SK-N-SH treated with all-trans-retinoic acid at 6 μM for 48 hours (cell line): Measurements from ENCODE around the gene PPP1R13B.

Experiments used
- ATAC-seq: fragments of 200-7000 bp; cut with Tn5 transposase; 3 replicates; pipeline ENCODE4 v1.9.1; 2020; ENCODE audit warnings: mild to moderate bottlenecking, moderate library complexity
- ARNTL ChIP-seq: fragments of 450-650 bp; formaldehyde crosslinking; IDR thresholded peaks from 2 replicates; pipeline ENCODE4 v1.5.0; 2020; ENCODE audit warnings: low read depth, mild to moderate bottlenecking, moderate library complexity, borderline replicate concordance
- BACH2 ChIP-seq: fragments of 250-450 bp; sonication (Bioruptor Pico); IDR thresholded peaks from 2 replicates; pipeline ENCODE4 v1.9.0; 2021; ENCODE audit warnings: mild to moderate bottlenecking, borderline replicate concordance
- CSDC2 ChIP-seq: fragments of 250-450 bp; sonication (Bioruptor Pico); IDR thresholded peaks from 2 replicates; pipeline ENCODE4 v1.5.0; 2020; ENCODE audit warnings: mild to moderate bottlenecking, moderate library complexity
- ESRRG ChIP-seq: fragments of 250-450 bp; sonication (Bioruptor Pico); IDR thresholded peaks from 2 replicates; pipeline ENCODE4 v1.6.1; 2021; ENCODE audit warnings: mild to moderate bottlenecking
- GLIS3 ChIP-seq: fragments of 250-450 bp; sonication (Bioruptor Pico); IDR thresholded peaks from 2 replicates; pipeline ENCODE4 v1.5.0; 2020; ENCODE audit warnings: mild to moderate bottlenecking, moderate library complexity
- ISL1 ChIP-seq: fragments of 250-450 bp; sonication (Bioruptor Pico); IDR thresholded peaks from 2 replicates; pipeline ENCODE4 v2.1.2; 2022; ENCODE audit warnings: mild to moderate bottlenecking, moderate library complexity
- OSR1 ChIP-seq: fragments of 250-450 bp; sonication (Bioruptor Pico); IDR thresholded peaks from 2 replicates; pipeline ENCODE4 v1.8.0; 2022; ENCODE audit warnings: moderate library complexity, mild to moderate bottlenecking, inconsistent platforms
- PATZ1 ChIP-seq: fragments of 250-450 bp; sonication (Bioruptor Pico); IDR thresholded peaks from 2 replicates; pipeline ENCODE4 v1.8.0; 2020; ENCODE audit warnings: mild to moderate bottlenecking, moderate library complexity, borderline replicate concordance
- POU6F1 ChIP-seq: fragments of 250-450 bp; sonication (Bioruptor Pico); IDR thresholded peaks from 2 replicates; pipeline ENCODE4 v1.8.0; 2021; ENCODE audit warnings: low read depth, mild to moderate bottlenecking, moderate library complexity, borderline replicate concordance
- PPARA ChIP-seq: fragments of 250-450 bp; sonication (Bioruptor Pico); IDR thresholded peaks from 2 replicates; pipeline ENCODE4 v1.5.0; 2020; ENCODE audit warnings: mild to moderate bottlenecking, borderline replicate concordance
- RARB ChIP-seq: fragments of 250-450 bp; sonication (Bioruptor Pico); IDR thresholded peaks from 2 replicates; pipeline ENCODE4 v1.8.0; 2021; ENCODE audit warnings: mild to moderate bottlenecking, moderate library complexity
- SNAI2 ChIP-seq: fragments of 250-450 bp; sonication (Bioruptor Pico); IDR thresholded peaks from 2 replicates; pipeline ENCODE4 v1.5.0; 2020; ENCODE audit warnings: mild to moderate bottlenecking, moderate library complexity
- TOX ChIP-seq: fragments of 250-450 bp; sonication (Bioruptor Pico); IDR thresholded peaks from 2 replicates; pipeline ENCODE4 v1.8.0; 2021; ENCODE audit warnings: mild to moderate bottlenecking, moderate library complexity, borderline replicate concordance
- TSHZ2 ChIP-seq: fragments of 250-450 bp; sonication (Bioruptor Pico); IDR thresholded peaks from 2 replicates; pipeline ENCODE4 v1.5.0; 2020; ENCODE audit warnings: mild to moderate bottlenecking, moderate library complexity
- ZFP3 ChIP-seq: fragments of 250-450 bp; sonication (Bioruptor Pico); IDR thresholded peaks from 2 replicates; pipeline ENCODE4 v1.5.0; 2020; ENCODE audit warnings: mild to moderate bottlenecking, moderate library complexity
- ZFP30 ChIP-seq: fragments of 450-650 bp; formaldehyde crosslinking; IDR thresholded peaks from 2 replicates; pipeline ENCODE4 v1.5.0; 2022; ENCODE audit warnings: mild to moderate bottlenecking, moderate library complexity
- ZNF565 ChIP-seq: fragments of 450-650 bp; formaldehyde crosslinking; conservative IDR thresholded peaks from 2 replicates; pipeline ENCODE4 v1.5.0; 2020; ENCODE audit warnings: low read depth, mild to moderate bottlenecking, moderate library complexity
- ZNF70 ChIP-seq: fragments of 450-650 bp; formaldehyde crosslinking; IDR thresholded peaks from 2 replicates; pipeline ENCODE4 v1.5.0; 2020; ENCODE audit warnings: mild to moderate bottlenecking, moderate library complexity
- ZNF8 ChIP-seq: fragments of 450-650 bp; formaldehyde crosslinking; IDR thresholded peaks from 2 replicates; pipeline ENCODE4 v1.5.0; 2020; ENCODE audit warnings: mild to moderate bottlenecking, moderate library complexity
- TF ChIP-seq, protein P1 (sequence below): fragments of 250-450 bp; sonication (Bioruptor Pico); IDR thresholded peaks from 2 replicates; pipeline ENCODE4 v1.5.1; 2020; ENCODE audit warnings: low read depth, mild to moderate bottlenecking, moderate library complexity
- TF ChIP-seq, protein P2 (sequence below): fragments of 250-450 bp; sonication (Bioruptor Pico); IDR thresholded peaks from 2 replicates; pipeline ENCODE4 v1.5.1; 2021; ENCODE audit warnings: mild to moderate bottlenecking, moderate library complexity

PPP1R13B gene

DNA sequence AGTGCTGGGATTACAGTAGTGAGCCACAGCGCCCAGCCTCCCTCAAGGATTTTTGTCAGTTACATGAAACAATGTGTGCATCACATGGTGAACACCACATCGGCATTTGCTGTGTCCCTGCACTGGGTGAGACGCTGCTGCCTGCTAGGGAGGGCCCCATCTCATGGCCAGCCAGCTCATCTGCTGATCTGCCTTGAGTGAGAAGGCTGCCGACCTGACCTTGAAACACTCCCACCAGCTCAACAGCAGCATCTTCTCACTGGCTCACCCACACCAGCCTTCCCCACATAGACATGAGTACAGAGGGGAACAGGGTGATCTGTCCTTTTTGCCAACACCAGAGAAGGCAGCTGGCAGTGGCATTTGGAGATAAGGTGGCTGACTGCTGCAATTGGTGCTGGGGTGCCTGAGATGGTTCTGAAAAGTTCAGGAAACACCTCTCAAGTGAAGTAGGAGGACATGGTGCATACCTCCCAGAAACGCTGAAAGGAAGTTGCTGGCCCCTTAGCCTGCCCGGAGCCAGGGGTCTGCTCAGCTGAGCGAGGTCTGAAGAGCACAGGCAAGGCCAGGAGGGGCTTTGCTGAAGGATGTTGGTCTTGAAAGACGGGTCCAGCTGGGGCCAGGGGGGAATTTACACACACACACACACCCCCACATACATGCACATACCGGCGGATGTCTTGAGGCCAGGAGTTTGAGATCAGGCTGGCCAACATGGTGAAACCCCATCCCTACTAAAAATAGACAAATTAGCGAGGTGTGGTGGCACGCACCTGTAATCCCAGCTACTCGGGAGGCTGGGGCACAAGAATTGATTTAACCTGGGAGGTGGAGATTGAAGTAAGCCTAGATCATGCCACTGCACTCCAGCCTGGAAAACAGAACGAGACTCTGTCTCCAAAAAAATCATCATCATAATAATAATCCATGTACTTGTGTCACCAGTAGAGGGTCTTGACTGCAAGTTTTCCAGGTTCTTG lies 14.3 kb upstream of the PPP1R13B start:
- ATAC-seq, result no peak
- TF ChIP-seq, protein P1, sequence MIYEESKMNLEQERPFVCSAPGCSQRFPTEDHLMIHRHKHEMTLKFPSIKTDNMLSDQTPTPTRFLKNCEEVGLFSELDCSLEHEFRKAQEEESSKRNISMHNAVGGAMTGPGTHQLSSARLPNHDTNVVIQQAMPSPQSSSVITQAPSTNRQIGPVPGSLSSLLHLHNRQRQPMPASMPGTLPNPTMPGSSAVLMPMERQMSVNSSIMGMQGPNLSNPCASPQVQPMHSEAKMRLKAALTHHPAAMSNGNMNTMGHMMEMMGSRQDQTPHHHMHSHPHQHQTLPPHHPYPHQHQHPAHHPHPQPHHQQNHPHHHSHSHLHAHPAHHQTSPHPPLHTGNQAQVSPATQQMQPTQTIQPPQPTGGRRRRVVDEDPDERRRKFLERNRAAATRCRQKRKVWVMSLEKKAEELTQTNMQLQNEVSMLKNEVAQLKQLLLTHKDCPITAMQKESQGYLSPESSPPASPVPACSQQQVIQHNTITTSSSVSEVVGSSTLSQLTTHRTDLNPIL (CRISPR knock-in tag), result no peak
- TF ChIP-seq ZFP3 (no peak), ZNF565 (CRISPR knock-in tag) (no peak)

DNA sequence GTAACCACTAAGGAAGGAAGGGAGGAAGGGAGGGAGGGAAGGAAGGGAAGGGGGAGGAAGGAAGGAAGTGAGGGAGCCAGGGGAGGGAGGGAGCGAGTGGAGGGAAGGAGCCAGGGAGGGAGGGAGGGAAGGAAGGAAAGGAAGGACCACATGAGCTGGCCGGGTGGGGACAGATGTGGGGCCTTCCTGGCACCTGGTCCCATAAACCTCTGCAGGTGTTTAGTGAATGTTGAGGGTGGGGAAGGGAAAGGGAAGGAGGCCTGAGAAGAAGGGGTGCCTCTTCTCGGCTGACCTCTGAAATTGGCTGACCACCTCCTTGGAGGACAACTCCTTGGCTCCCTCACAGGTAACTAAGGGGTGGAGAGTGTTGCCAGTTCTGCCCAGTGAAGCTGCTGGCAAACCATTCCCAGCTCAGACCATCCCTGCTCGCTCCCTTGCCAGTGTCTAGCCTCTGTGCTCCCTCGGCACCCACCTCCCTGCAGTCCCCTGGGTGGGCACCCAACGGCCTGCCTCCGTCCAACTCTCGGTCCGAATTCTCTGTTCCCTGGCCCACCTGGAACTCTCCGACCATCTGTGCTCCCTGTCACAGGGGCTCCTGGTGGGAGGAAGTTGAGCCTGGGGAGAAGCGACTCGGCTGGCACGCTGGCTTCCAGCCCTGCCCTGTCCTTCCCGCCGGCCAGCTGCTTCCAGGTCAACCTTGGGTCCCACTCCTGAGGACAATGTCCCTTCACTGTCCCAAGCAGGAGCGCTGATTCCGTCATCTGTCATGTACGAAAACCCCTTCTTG lies 12.2 kb upstream of the PPP1R13B start:
- TF ChIP-seq ZNF565 (CRISPR knock-in tag), result no peak
- TF ChIP-seq RARB (CRISPR knock-in tag), result no peak
- no peak for ATAC-seq

- TF ChIP-seq ISL1 (CRISPR knock-in tag) (no peak), ESRRG (CRISPR knock-in tag) (no peak), PATZ1 (CRISPR knock-in tag) (no peak), ARNTL (no peak), RARB (CRISPR knock-in tag) (no peak), ZFP30 (CRISPR knock-in tag) (no peak), ZFP3 (no peak), PPARA (no peak), OSR1 (no peak), BACH2 (CRISPR knock-in tag) (no peak), POU6F1 (no peak), CSDC2 (CRISPR knock-in tag) (no peak)
- TF ChIP-seq, protein P2, sequence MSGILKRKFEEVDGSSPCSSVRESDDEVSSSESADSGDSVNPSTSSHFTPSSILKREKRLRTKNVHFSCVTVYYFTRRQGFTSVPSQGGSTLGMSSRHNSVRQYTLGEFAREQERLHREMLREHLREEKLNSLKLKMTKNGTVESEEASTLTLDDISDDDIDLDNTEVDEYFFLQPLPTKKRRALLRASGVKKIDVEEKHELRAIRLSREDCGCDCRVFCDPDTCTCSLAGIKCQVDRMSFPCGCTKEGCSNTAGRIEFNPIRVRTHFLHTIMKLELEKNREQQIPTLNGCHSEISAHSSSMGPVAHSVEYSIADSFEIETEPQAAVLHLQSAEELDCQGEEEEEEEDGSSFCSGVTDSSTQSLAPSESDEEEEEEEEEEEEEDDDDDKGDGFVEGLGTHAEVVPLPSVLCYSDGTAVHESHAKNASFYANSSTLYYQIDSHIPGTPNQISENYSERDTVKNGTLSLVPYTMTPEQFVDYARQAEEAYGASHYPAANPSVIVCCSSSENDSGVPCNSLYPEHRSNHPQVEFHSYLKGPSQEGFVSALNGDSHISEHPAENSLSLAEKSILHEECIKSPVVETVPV (CRISPR knock-in tag), result no peak
- ATAC-seq, result no peak
These were observed 10.8 kb upstream of the PPP1R13B start for GRCh38 chr14:103858063-103858781.

GRCh38 chr14:103857256-103857655 lies 9.9 kb upstream of the PPP1R13B start:
- no peak for ATAC-seq
- no peak for TF ChIP-seq BACH2 (CRISPR knock-in tag)
- TF ChIP-seq PPARA, result no peak
- no peak for TF ChIP-seq ARNTL
- no peak for TF ChIP-seq SNAI2 (CRISPR knock-in tag)
- no peak for TF ChIP-seq ZNF70 (CRISPR knock-in tag)
- no peak for TF ChIP-seq TSHZ2
- no peak for TF ChIP-seq ZNF565 (CRISPR knock-in tag)
- no peak for TF ChIP-seq GLIS3 (CRISPR knock-in tag)
- TF ChIP-seq ISL1 (CRISPR knock-in tag), result no peak
- no peak for TF ChIP-seq RARB (CRISPR knock-in tag)
- no peak for TF ChIP-seq CSDC2 (CRISPR knock-in tag)
- TF ChIP-seq, protein P2 (CRISPR knock-in tag), result no peak
- no peak for TF ChIP-seq ZFP3
- no peak for TF ChIP-seq TOX (CRISPR knock-in tag)
- TF ChIP-seq ESRRG (CRISPR knock-in tag), result no peak
- TF ChIP-seq ZNF8 (CRISPR knock-in tag), result no peak
